Hair follicular keratinocyte (primary cell): ENCODE results near the gene COL10A1. TPM values are rescaled to one million over a fixed set of nuclear protein-coding genes. Genes with fewer than 3 reads are reported as not detected.

Experiments used
- total RNA-seq: library from RNA; depleted of rRNA; stranded (reverse); fragments of >200 nt; gene quantifications from 2 replicates; pipeline ENCODE4 v1.2.3, GENCODE V29; 2015

The COL10A1 gene
- total RNA-seq = 0.08 and 48.8 TPM in 2 replicates

GRCh38 chr6:116126032-116126431 lies at the start of gene COL10A1:
COL10A1 (minus strand) TSS chr6:116126132; CDS start chr6:116125492, 640 bp downstream.

GRCh38 chr6:116100419-116101301 lies 25.3 kb downstream of the COL10A1 start, which contains the start of gene NT5DC1:
NT5DC1 (plus strand) TSS chr6:116100853; CDS start chr6:116100931, 78 bp downstream.

Other genes starting within 250 kb of the COL10A1 start
- gene FRK, start 65.2 kb downstream of the COL10A1 start, total RNA-seq = 2.1 and 2.3 TPM in 2 replicates
- gene NT5DC1, start 25.3 kb downstream of the COL10A1 start, total RNA-seq = 11.7 and 23.4 TPM in 2 replicates
- gene TSPYL4, start 127.9 kb upstream of the COL10A1 start, total RNA-seq = 3.9 and 4.1 TPM in 2 replicates
- gene TSPYL1, start 153.8 kb upstream of the COL10A1 start, total RNA-seq = 82.8 and 87.4 TPM in 2 replicates
- gene DSE, start 244.8 kb upstream of the COL10A1 start, total RNA-seq = 98.5 and 150 TPM in 2 replicates